Activated CD4-positive, alpha-beta memory T cell treated with anti-CD3 and anti-CD28 coated beads for 36 hours (primary cell): ENCODE measurements around the gene NUP54. TPM values are rescaled to one million over a fixed set of nuclear protein-coding genes. Genes with fewer than 3 reads are reported as not detected.

Experiments used
- total RNA-seq, 2 experiments: library from RNA; stranded (reverse); gene quantifications; one replicate each; pipeline ENCODE4 v1.2.3, GENCODE V29; 2021

NUP54 gene
- total RNA-seq, 2 experiments from 2014 or later = 51.3 to 55.9 TPM

Other genes starting within 250 kb of the NUP54 start
- under 1 TPM in 1 of 2 experiments, not detected in 1; 0.40 TPM for gene PPEF2, start 245.9 kb downstream of the NUP54 start, total RNA-seq
- gene NAAA, start 207.4 kb downstream of the NUP54 start, total RNA-seq = 10 to 100 TPM; 31.7 to 32.2 TPM
- gene SDAD1, start 157.5 kb downstream of the NUP54 start, total RNA-seq = 10 to 100 TPM; 35.9 to 40.5 TPM
- under 1 TPM; 0.10 to 0.14 TPM for gene CXCL9, start 140.9 kb downstream of the NUP54 start, total RNA-seq
- under 1 TPM; 0.36 to 0.51 TPM for gene CXCL10, start 124.9 kb downstream of the NUP54 start, total RNA-seq
- not detected for gene CXCL11, start 112.3 kb downstream of the NUP54 start, total RNA-seq
- under 1 TPM in 1 of 2 experiments, not detected in 1; 0.36 TPM for gene ART3, start 73.7 kb downstream of the NUP54 start, total RNA-seq
- 1 to 10 TPM; 7.0 to 8.2 TPM for gene SCARB2, start 65.4 kb upstream of the NUP54 start, total RNA-seq
- not detected for gene FAM47E, start 103.3 kb upstream of the NUP54 start, total RNA-seq
- under 1 TPM; 0.63 to 0.67 TPM for gene STBD1, start 158.3 kb upstream of the NUP54 start, total RNA-seq